Mesenchymal stem cell (in vitro differentiated cells and primary cell): ENCODE measurements around the gene MOB3B.

ENCODE experiments used
- DNase-seq: peaks from one replicate; pipeline ENCODE4 v3.0.0-alpha.2; 2013
- H2AFZ ChIP-seq: one replicate; pipeline ENCODE4 v1.6.1; 2013; ENCODE audit warnings: low read depth, mild to moderate bottlenecking, control low read depth, inconsistent platforms, low read length, moderate library complexity
- H2AK5ac ChIP-seq: 2 replicates; pipeline ENCODE4 v1.6.1; 2013; ENCODE audit warnings: low read length, moderate library complexity, mild to moderate bottlenecking, inconsistent platforms; ENCODE audit not compliant: severe bottlenecking
- H2BK120ac ChIP-seq: one replicate; pipeline ENCODE4 v1.6.1; 2013; ENCODE audit warnings: low read depth, mild to moderate bottlenecking, inconsistent platforms, low read length, moderate library complexity
- H2BK12ac ChIP-seq, 2 experiments: one replicate each; pipeline ENCODE4 v1.6.1; 2013; ENCODE audit warnings: inconsistent platforms in 2 of 2, low read length in 2 of 2, mild to moderate bottlenecking in 2 of 2, moderate library complexity in 2 of 2, control low read depth in 1 of 2
- H2BK15ac ChIP-seq: one replicate; pipeline ENCODE4 v1.6.1; 2013; ENCODE audit warnings: mild to moderate bottlenecking, low read depth, inconsistent platforms; ENCODE audit not compliant: poor library complexity, severe bottlenecking
- H2BK5ac ChIP-seq: 2 replicates; pipeline ENCODE4 v1.6.1; 2013; ENCODE audit warnings: low read depth, mild to moderate bottlenecking, low read length, control low read depth, inconsistent platforms; ENCODE audit not compliant: poor library complexity, severe bottlenecking
- H3K14ac ChIP-seq, 2 experiments: one replicate each; pipeline ENCODE4 v1.6.1; 2013; ENCODE audit warnings: inconsistent platforms in 2 of 2, low read length in 2 of 2, control low read depth in 1 of 2, mild to moderate bottlenecking in 1 of 2, moderate library complexity in 1 of 2
- H3K18ac ChIP-seq, 2 experiments: one replicate each; pipeline ENCODE4 v1.6.1; 2013; ENCODE audit warnings: inconsistent platforms in 2 of 2, low read length in 2 of 2, control low read depth in 1 of 2, low read depth in 1 of 2, mild to moderate bottlenecking in 1 of 2
- H3K23ac ChIP-seq, 2 experiments: one replicate each; pipeline ENCODE4 v1.6.1; 2013; ENCODE audit warnings: inconsistent platforms in 2 of 2, low read length in 2 of 2, mild to moderate bottlenecking in 2 of 2, moderate library complexity in 2 of 2, control low read depth in 1 of 2
- H3K27ac ChIP-seq: 2 replicates; pipeline ENCODE4 v1.5.1; 2013; ENCODE audit warnings: mild to moderate bottlenecking, moderate library complexity, low read length, control low read depth, inconsistent platforms; ENCODE audit not compliant: poor library complexity, severe bottlenecking
- H3K27me3 ChIP-seq, 2 experiments: 2 replicates each; pipeline versions ENCODE4 v1.6.1 to v1.7.0; 2013; ENCODE audit warnings: low read length in 2 of 2, mild to moderate bottlenecking in 2 of 2, moderate library complexity in 2 of 2, control low read depth in 1 of 2, inconsistent platforms in 1 of 2; ENCODE audit not compliant: control insufficient read depth in 1 of 2, insufficient read depth in 1 of 2
- H3K36me3 ChIP-seq, 2 experiments: 2 replicates each; pipeline versions ENCODE4 v1.6.1 to v1.7.0; 2013; ENCODE audit warnings: low read length in 2 of 2, control low read depth in 1 of 2, inconsistent platforms in 1 of 2, low read depth in 1 of 2, mild to moderate bottlenecking in 1 of 2; ENCODE audit not compliant: insufficient read depth in 2 of 2, control insufficient read depth in 1 of 2
- H3K4ac ChIP-seq, 2 experiments: one replicate each; pipeline ENCODE4 v1.6.1; 2013; ENCODE audit warnings: inconsistent platforms in 2 of 2, low read length in 2 of 2, mild to moderate bottlenecking in 2 of 2, moderate library complexity in 2 of 2, control low read depth in 1 of 2, low read depth in 1 of 2
- H3K4me1 ChIP-seq: 2 replicates; pipeline ENCODE4 v1.6.1; 2013; ENCODE audit warnings: low read depth, low read length, control low read depth; ENCODE audit not compliant: control insufficient read depth, insufficient read depth
- H3K4me2 ChIP-seq: 2 replicates; pipeline ENCODE4 v1.6.1; 2013; ENCODE audit warnings: low read length, mild to moderate bottlenecking, inconsistent platforms; ENCODE audit not compliant: poor library complexity, severe bottlenecking
- H3K4me3 ChIP-seq, 2 experiments: 2 replicates each; pipeline versions ENCODE4 v1.5.1 to v1.7.0; 2013; ENCODE audit warnings: low read length in 2 of 2, mild to moderate bottlenecking in 2 of 2, control low read depth in 1 of 2, low read depth in 1 of 2; ENCODE audit not compliant: insufficient read depth in 1 of 2
- H3K79me1 ChIP-seq: replicated peaks from 2 replicates; pipeline ENCODE4 v1.6.1; 2013; ENCODE audit warnings: mild to moderate bottlenecking, control low read depth, low read length, inconsistent platforms; ENCODE audit not compliant: poor library complexity, severe bottlenecking
- H3K9ac ChIP-seq: 2 replicates; pipeline ENCODE4 v1.7.0; 2013; ENCODE audit warnings: mild to moderate bottlenecking, low read length, moderate library complexity
- H3K9me3 ChIP-seq: 2 replicates; pipeline ENCODE4 v1.7.0; 2013; ENCODE audit warnings: mild to moderate bottlenecking, low read length; ENCODE audit not compliant: control insufficient read depth
- H4K8ac ChIP-seq: one replicate; pipeline ENCODE4 v1.6.1; 2013; ENCODE audit warnings: inconsistent platforms, mild to moderate bottlenecking, low read length, moderate library complexity
- H4K91ac ChIP-seq: one replicate; pipeline ENCODE4 v1.6.1; 2013; ENCODE audit warnings: mild to moderate bottlenecking, low read length, inconsistent platforms
- WGBS: methylation state at CpG from one replicate; pipeline ENCODE4 v1.1.7; 2013; ENCODE audit warnings: mixed read lengths; 5-methylcytosine and 5-hydroxymethylcytosine counted together

MOB3B gene

GRCh38 chr9:27392451-27392850, 137.2 kb downstream of the MOB3B start:
- Histone ChIP-seq H2BK5ac (no peak overlapping the region), H3K4me3 (no peak overlapping the region), H2AFZ (no peak overlapping the region), H3K36me3 (no peaks in the 10 kb centered on the region), H2AK5ac (no peak overlapping the region), H3K4me2 (no peak overlapping the region), H3K4me1 (no peaks in the 10 kb centered on the region), H3K27me3 (peaks cover 11 to 16% of the 10 kb centered on the region in 2 experiments), H3K23ac (no peak overlapping the region), H4K8ac (no peak overlapping the region), H3K4ac (no peak overlapping the region), H3K14ac (no peak overlapping the region), H2BK12ac (no peak overlapping the region), H2BK120ac (no peak overlapping the region), H3K9ac (no peak overlapping the region), H3K79me1 (no peaks in the 10 kb centered on the region), H3K27ac (no peak overlapping the region), H3K9me3 (no peaks in the 10 kb centered on the region), H3K18ac (no peak overlapping the region), H4K91ac (no peak overlapping the region), H2BK15ac (no peak overlapping the region)
- whole genome bisulfite sequencing: 100% methylated on average over 4 of the region's 4 CpGs
- no peak for DNase-seq

DNA sequence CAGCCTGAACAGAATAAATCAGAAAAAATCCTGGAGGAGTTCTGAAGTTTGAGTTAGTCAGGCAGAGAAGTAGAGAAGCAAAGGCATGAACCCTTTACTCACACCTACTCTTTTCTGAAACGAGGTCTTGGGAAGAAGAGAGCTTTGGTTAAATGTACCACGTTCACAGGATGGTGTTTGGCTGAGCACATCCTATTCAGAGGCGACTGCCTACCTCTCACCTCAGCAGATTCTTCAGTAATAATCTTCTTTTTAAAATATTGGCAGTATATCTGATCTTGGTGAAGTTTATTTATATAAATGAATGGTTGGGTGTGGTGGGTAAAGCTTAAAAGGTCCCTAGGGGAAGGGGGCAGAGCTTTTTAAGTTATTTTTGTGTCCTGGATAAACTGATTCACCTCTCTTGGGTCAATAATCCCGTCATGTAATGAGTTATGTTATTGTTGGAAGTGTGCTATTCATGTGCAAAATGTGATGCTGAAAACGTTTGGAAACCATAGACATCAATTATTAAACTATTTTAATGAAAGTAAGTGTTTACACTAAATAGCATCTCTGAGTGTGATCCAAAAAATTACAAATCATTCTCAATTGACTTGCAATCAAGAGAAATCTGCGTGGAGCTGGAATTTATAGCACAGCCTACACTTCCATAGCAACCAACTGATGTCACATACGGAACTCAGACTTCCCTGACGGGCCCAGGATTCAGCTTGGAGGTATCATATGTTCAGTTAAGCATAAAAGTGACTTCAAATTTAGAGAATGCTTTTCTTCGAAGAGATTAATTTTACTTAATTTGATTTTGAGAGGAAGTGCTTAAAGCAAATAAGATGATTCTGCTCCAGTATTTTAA, 138.3 kb downstream of the MOB3B start:
- H3K9me3 ChIP-seq: no peaks in the 10 kb centered on the region
- no peak overlapping the region for H2BK12ac ChIP-seq
- no peak overlapping the region for H3K23ac ChIP-seq
- H3K14ac ChIP-seq: no peak overlapping the region
- no peak overlapping the region for H2AFZ ChIP-seq
- no peak overlapping the region for H3K4ac ChIP-seq
- no peaks in the 10 kb centered on the region for H3K4me1 ChIP-seq
- no peaks in the 10 kb centered on the region for H3K79me1 ChIP-seq
- no peaks in the 10 kb centered on the region for H3K36me3 ChIP-seq
- H2BK5ac ChIP-seq: no peak overlapping the region
- H2BK120ac ChIP-seq: no peak overlapping the region
- H4K91ac ChIP-seq: no peak overlapping the region
- H4K8ac ChIP-seq: no peak overlapping the region
- DNase-seq: no peak
- H3K4me2 ChIP-seq: no peak overlapping the region
- H3K27ac ChIP-seq: no peak overlapping the region
- H3K27me3 ChIP-seq: peaks cover 22 to 24% of the 10 kb centered on the region in 2 experiments
- H2BK15ac ChIP-seq: no peak overlapping the region
- no peak overlapping the region for H3K4me3 ChIP-seq
- H2AK5ac ChIP-seq: no peak overlapping the region
- whole genome bisulfite sequencing: 91% methylated on average over 4 of the region's 9 CpGs
- H3K9ac ChIP-seq: no peak overlapping the region
- no peak overlapping the region for H3K18ac ChIP-seq

- Histone ChIP-seq H2BK15ac (no peak overlapping the region), H3K9me3 (no peaks in the 10 kb centered on the region), H2BK5ac (no peak overlapping the region), H3K23ac (no peak overlapping the region), H3K4me2 (no peak overlapping the region), H3K4me3 (no peak overlapping the region), H3K27me3 (peaks cover 38 to 46% of the 10 kb centered on the region in 2 experiments), H4K8ac (no peak overlapping the region), H4K91ac (no peak overlapping the region), H3K27ac (no peak overlapping the region), H3K36me3 (no peaks in the 10 kb centered on the region), H3K79me1 (no peaks in the 10 kb centered on the region), H2BK120ac (no peak overlapping the region), H2AFZ (no peak overlapping the region), H3K4ac (no peak overlapping the region), H3K9ac (no peak overlapping the region), H2BK12ac (no peak overlapping the region), H3K4me1 (peaks cover 1% of the 10 kb centered on the region), H3K14ac (no peak overlapping the region), H3K18ac (no peak overlapping the region), H2AK5ac (no peak overlapping the region)
- no CpG with 5 or more reads among the region's 2 CpGs for WGBS
- DNase-seq: no peak
These were observed 141.5 kb downstream of the MOB3B start for GRCh38 chr9:27388150-27388549.

DNA sequence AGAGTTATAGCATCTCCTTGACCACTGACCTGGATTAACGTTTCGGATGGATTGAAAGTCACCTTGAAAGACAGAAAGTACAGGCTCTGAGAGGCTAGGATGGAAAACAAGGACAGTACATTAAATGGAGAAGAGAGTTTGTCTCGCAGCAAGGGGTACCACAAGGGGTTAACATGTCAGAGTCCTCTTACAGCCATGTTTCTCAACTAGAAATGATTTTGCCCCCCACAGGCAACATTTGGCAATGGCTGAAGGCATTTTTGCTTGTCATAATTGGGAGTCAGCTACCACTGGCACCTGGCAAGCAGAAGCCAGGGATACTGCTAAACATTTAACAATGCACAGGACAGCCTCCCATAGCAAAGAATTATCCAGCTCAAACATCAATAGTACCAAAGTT, 141.9 kb downstream of the MOB3B start:
- no peak overlapping the region for H3K23ac ChIP-seq
- WGBS: 84% methylated on average over 3 of the region's 3 CpGs
- H2BK120ac ChIP-seq: no peak overlapping the region
- H3K4me2 ChIP-seq: no peak overlapping the region
- peaks cover 1% of the 10 kb centered on the region for H3K4me1 ChIP-seq
- H3K18ac ChIP-seq: no peak overlapping the region
- no peak overlapping the region for H2BK12ac ChIP-seq
- H2BK5ac ChIP-seq: no peak overlapping the region
- H3K79me1 ChIP-seq: no peaks in the 10 kb centered on the region
- H2BK15ac ChIP-seq: no peak overlapping the region
- no peak overlapping the region for H3K14ac ChIP-seq
- H4K8ac ChIP-seq: no peak overlapping the region
- H2AK5ac ChIP-seq: no peak overlapping the region
- H3K27me3 ChIP-seq: peaks cover 38 to 49% of the 10 kb centered on the region in 2 experiments
- H4K91ac ChIP-seq: no peak overlapping the region
- H3K9me3 ChIP-seq: no peaks in the 10 kb centered on the region
- no peak overlapping the region for H3K27ac ChIP-seq
- no peak overlapping the region for H2AFZ ChIP-seq
- no peak overlapping the region for H3K9ac ChIP-seq
- H3K36me3 ChIP-seq: no peaks in the 10 kb centered on the region
- H3K4me3 ChIP-seq: no peak overlapping the region
- H3K4ac ChIP-seq: no peak overlapping the region
- no peak for DNase-seq
